ENCODE results near the gene IFIH1. TPM values are rescaled to one million over a fixed set of nuclear protein-coding genes. Genes with fewer than 3 reads are reported as not detected.

Gene IFIH1
- total RNA-seq, 4 donors from 2014 or later = 17.2 to 23.7 (median 20.8) TPM

GRCh38 chr2:162343492-162343823 is 25.0 kb upstream of the IFIH1 start:
- TF ChIP-seq CTCF (IDR thresholded peaks at IDR 0.05) (no peak), POLR2A (IDR thresholded peaks at IDR 0.05) (no peak)
- Histone ChIP-seq H3K9me3 (no peaks in the 10 kb centered on the region), H3K4me1 (peaks cover 0 to 8% of the 10 kb centered on the region in 2 donors), H3K27ac (no peak overlapping the region), H3K27me3 (no peaks in the 10 kb centered on the region), H3K4me3 (replicated peaks in 1 of 3) (peak overlapping the region in 2 of 3 donors; percentile 42 to 79), H3K36me3 (no peaks in the 10 kb centered on the region)
- DNase-seq = no peak
- intact Hi-C loops (cut with DNase I) = no loop called here
- WGBS, 2 donors = 51 to 60% methylated on average over 4 of the region's 4 CpGs

DNA sequence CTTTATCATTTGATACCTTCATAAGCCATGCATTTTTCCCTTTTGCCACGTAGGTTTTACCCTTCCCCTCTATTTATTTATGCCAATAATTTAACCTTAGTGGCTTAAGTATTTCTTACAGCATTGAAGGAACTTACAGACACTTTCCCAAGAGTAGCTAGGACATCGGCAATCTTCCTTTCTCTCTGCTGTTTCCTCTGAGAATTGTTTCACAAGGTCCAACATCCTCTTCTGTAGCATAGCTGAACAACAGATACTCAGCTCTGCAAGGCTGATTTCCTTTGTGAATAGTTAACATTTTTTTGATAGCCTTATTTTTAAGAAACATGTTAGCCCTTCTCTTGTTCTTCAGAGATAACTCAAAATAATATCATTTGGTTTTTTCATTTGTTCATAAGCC is 24.4 kb upstream of the IFIH1 start:
- Histone ChIP-seq H3K4me1 (peaks cover 0 to 8% of the 10 kb centered on the region in 2 donors), H3K36me3 (no peaks in the 10 kb centered on the region), H3K4me3 (replicated peaks in 1 of 3) (no peak overlapping the region), H3K9me3 (no peaks in the 10 kb centered on the region), H3K27me3 (no peaks in the 10 kb centered on the region), H3K27ac (no peak overlapping the region)
- intact Hi-C loops (cut with DNase I) = no loop called here
- WGBS, 2 donors = 75 to 81% methylated on average over 2 of the region's 2 CpGs
- no peak for DNase-seq
- TF ChIP-seq POLR2A (IDR thresholded peaks at IDR 0.05) (no peak), CTCF (IDR thresholded peaks at IDR 0.05) (no peak)

DNA sequence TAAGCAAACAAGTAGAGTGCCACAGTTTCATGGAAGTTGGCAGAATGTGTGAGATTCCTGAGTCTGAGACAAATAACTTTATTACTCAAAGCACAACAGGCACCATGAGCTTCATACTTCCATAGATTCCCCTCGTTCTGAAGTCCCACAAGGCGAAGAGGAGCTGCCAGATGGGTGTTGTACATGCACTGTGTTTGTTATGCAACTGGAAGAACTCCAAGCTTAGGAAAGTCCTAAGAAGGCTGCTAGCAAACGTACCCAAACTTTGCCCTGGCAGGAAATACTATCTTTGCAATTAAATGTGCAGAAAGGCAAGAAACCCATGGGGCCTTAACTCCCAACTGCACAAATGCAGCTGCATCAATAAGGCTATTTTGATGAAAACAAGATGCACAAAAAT is 23.8 kb upstream of the IFIH1 start:
- H3K4me3 ChIP-seq (replicated peaks in 1 of 3) = no peak overlapping the region
- TF ChIP-seq POLR2A (IDR thresholded peaks at IDR 0.05) (no peak), CTCF (IDR thresholded peaks at IDR 0.05) (no peak)
- H3K36me3 ChIP-seq = no peaks in the 10 kb centered on the region
- no peak for DNase-seq
- no peaks in the 10 kb centered on the region for H3K9me3 ChIP-seq
- WGBS, 2 donors = 74 to 76% methylated on average over 3 of the region's 3 CpGs
- H3K4me1 ChIP-seq = peaks cover 0 to 8% of the 10 kb centered on the region in 2 donors
- no peaks in the 10 kb centered on the region for H3K27me3 ChIP-seq
- intact Hi-C loops (cut with DNase I) = no loop called here
- H3K27ac ChIP-seq = no peak overlapping the region

GRCh38 chr2:162340822-162341221 is 22.3 kb upstream of the IFIH1 start:
- Histone ChIP-seq H3K9me3 (no peaks in the 10 kb centered on the region), H3K36me3 (no peaks in the 10 kb centered on the region), H3K27ac (no peak overlapping the region), H3K4me1 (peaks cover 0 to 8% of the 10 kb centered on the region in 2 donors), H3K4me3 (replicated peaks in 1 of 3) (no peak overlapping the region), H3K27me3 (no peaks in the 10 kb centered on the region)
- DNase-seq = no peak
- intact Hi-C loops (cut with DNase I) = no loop called here
- TF ChIP-seq POLR2A (IDR thresholded peaks at IDR 0.05) = no peak

DNA sequence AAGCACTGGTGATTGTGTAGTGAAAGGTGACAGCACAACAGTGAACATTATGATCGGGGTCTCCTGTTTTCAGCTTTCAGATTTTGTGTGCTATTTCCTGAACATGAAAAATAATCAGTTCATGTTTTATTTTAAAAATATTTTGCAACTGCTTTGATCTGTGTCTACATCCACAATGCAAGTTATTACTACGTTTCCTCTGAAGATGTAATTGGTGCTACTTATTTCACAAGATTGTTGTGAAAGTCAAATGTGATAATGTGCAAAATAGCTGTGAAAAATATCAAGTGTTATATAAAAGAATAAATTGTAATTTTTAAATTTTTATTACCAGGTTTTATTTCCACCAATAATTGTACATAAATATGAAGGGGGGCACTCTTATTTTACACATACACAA is 19.4 kb upstream of the IFIH1 start:
- intact Hi-C loops (cut with DNase I) = no loop called here
- Histone ChIP-seq H3K4me3 (replicated peaks in 1 of 3) (no peak overlapping the region), H3K27me3 (no peaks in the 10 kb centered on the region), H3K9me3 (no peaks in the 10 kb centered on the region), H3K27ac (no peak overlapping the region), H3K4me1 (no peaks in the 10 kb centered on the region), H3K36me3 (no peaks in the 10 kb centered on the region)
- TF ChIP-seq CTCF (IDR thresholded peaks at IDR 0.05) = no peak
- TF ChIP-seq POLR2A (IDR thresholded peaks at IDR 0.05) = no peak
- no peak for DNase-seq
- WGBS, 2 donors = 92 to 93% methylated on average over 2 of the region's 2 CpGs

DNA sequence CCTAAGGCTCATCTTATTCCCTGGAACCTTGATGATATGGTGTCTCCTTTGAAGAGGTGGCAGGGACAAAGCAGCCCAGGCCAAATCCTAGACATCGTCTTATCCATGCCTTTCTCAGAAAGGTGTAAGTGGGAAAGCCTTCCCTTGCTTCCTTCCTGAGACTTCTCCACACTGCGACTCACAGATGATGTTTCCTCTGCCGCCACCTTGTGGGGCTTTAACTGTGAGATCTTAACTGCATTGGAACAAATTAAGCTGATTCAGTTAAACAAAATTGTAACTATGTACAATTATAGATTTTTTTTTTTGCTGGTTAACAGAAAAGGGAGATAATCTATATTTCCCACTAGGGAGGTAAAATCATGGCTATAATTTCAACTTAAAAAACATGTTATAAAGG is 15.5 kb upstream of the IFIH1 start:
- Histone ChIP-seq H3K4me3 (replicated peaks in 1 of 3) (no peak overlapping the region), H3K9me3 (no peaks in the 10 kb centered on the region), H3K36me3 (no peaks in the 10 kb centered on the region), H3K4me1 (no peaks in the 10 kb centered on the region), H3K27ac (no peak overlapping the region), H3K27me3 (no peaks in the 10 kb centered on the region)
- intact Hi-C loops (cut with DNase I) = no loop called here
- DNase-seq = peak; percentile 26 to 30
- TF ChIP-seq POLR2A (IDR thresholded peaks at IDR 0.05) (no peak), CTCF (IDR thresholded peaks at IDR 0.05) (peak in 3 of 6 experiments; percentile 15 to 41 (median 27))
- WGBS, 2 donors = 35% methylated on average over 3 of the region's 3 CpGs

Measured in thyroid gland (tissue), 4 donors.